Measurements from ENCODE around the gene FMO2. TPM values are rescaled to one million over a fixed set of nuclear protein-coding genes. Genes with fewer than 3 reads are reported as not detected.

The FMO2 gene
- total RNA-seq, 3 donors from 2014 or later (not counting 1 experiment from before 2014, with no cell fraction given), result not detected

- ATAC-seq (no peak), DNase-seq (no peak)
- Histone ChIP-seq H3K4me1 (ENCODE audit: control insufficient read depth, insufficient read depth, low read length) (no peaks in the 10 kb centered on the region), H3K36me3 (ENCODE audit: control insufficient read depth, insufficient read depth, low read length) (no peaks in the 10 kb centered on the region), H3K9me3 (ENCODE audit: control insufficient read depth, insufficient read depth, low read length) (no peaks in the 10 kb centered on the region), H3K27ac (ENCODE audit: low read length) (no peak overlapping the region), H3K27me3 (ENCODE audit: control insufficient read depth, insufficient read depth, low read length) (no peaks in the 10 kb centered on the region), H3K4me3 (ENCODE audit: low read length) (no peak overlapping the region)
- no peak for TF ChIP-seq CTCF (IDR thresholded peaks at IDR 0.05)
- Mint-ChIP-seq H3K27ac (no peak overlapping the region), H3K36me3 (no peaks in the 10 kb centered on the region), H3K4me1 (no peaks in the 10 kb centered on the region), H3K9me3 (peaks cover 0 to 2% of the 10 kb centered on the region in 2 donors), H3K27me3 (ENCODE audit: low read depth in 2 of 2) (peaks cover 2 to 5% of the 10 kb centered on the region in 2 donors), H3K4me3 (no peak overlapping the region)
- intact Hi-C loops (cut with micrococcal nuclease), result no loop called here
These were observed 23.7 kb upstream of the FMO2 start for GRCh38 chr1:171161431-171161830.

- intact Hi-C loops (cut with micrococcal nuclease), result no loop called here
- Mint-ChIP-seq H3K9me3 (peaks cover 0 to 2% of the 10 kb centered on the region in 2 donors), H3K27me3 (ENCODE audit: low read depth in 2 of 2) (peaks cover 0 to 3% of the 10 kb centered on the region in 2 donors), H3K27ac (no peak overlapping the region), H3K4me1 (no peaks in the 10 kb centered on the region), H3K36me3 (no peaks in the 10 kb centered on the region), H3K4me3 (no peak overlapping the region)
- no peaks in the 10 kb centered on the region for H3K27me3 ChIP-seq (ENCODE audit: control insufficient read depth, insufficient read depth, low read length)
- no peaks in the 10 kb centered on the region for H3K36me3 ChIP-seq (ENCODE audit: control insufficient read depth, insufficient read depth, low read length)
- TF ChIP-seq CTCF (IDR thresholded peaks at IDR 0.05), result no peak
- 80% methylated on average over 1 of the region's 2 CpGs for WGBS (ENCODE audit: insufficient coverage)
- no peak overlapping the region for H3K27ac ChIP-seq (ENCODE audit: low read length)
- H3K4me3 ChIP-seq (ENCODE audit: low read length), result no peak overlapping the region
- no peaks in the 10 kb centered on the region for H3K4me1 ChIP-seq (ENCODE audit: control insufficient read depth, insufficient read depth, low read length)
- DNase-seq (no peak), ATAC-seq (no peak)
- H3K9me3 ChIP-seq (ENCODE audit: control insufficient read depth, insufficient read depth, low read length), result no peaks in the 10 kb centered on the region
These were observed 18.7 kb upstream of the FMO2 start for GRCh38 chr1:171166361-171166760.

GRCh38 chr1:171167785-171168184 is 17.3 kb upstream of the FMO2 start:
- intact Hi-C loops (cut with micrococcal nuclease), result no loop called here
- Mint-ChIP-seq H3K27ac (no peak overlapping the region), H3K4me1 (no peaks in the 10 kb centered on the region), H3K9me3 (peaks cover 0 to 2% of the 10 kb centered on the region in 2 donors), H3K4me3 (no peak overlapping the region), H3K27me3 (ENCODE audit: low read depth in 2 of 2) (peaks cover 0 to 3% of the 10 kb centered on the region in 2 donors), H3K36me3 (no peaks in the 10 kb centered on the region)
- H3K36me3 ChIP-seq (ENCODE audit: control insufficient read depth, insufficient read depth, low read length), result no peaks in the 10 kb centered on the region
- no peak for ATAC-seq
- no peak for DNase-seq
- no peaks in the 10 kb centered on the region for H3K4me1 ChIP-seq (ENCODE audit: control insufficient read depth, insufficient read depth, low read length)
- H3K27ac ChIP-seq (ENCODE audit: low read length), result no peak overlapping the region
- H3K27me3 ChIP-seq (ENCODE audit: control insufficient read depth, insufficient read depth, low read length), result no peaks in the 10 kb centered on the region
- TF ChIP-seq CTCF (IDR thresholded peaks at IDR 0.05), result no peak
- no peak overlapping the region for H3K4me3 ChIP-seq (ENCODE audit: low read length)
- WGBS (ENCODE audit: insufficient coverage), result 90% methylated on average over 2 of the region's 2 CpGs
- no peaks in the 10 kb centered on the region for H3K9me3 ChIP-seq (ENCODE audit: control insufficient read depth, insufficient read depth, low read length)

- intact Hi-C loops (cut with micrococcal nuclease), result no loop called here
- peaks cover 0 to 2% of the 10 kb centered on the region in 2 donors for H3K9me3 Mint-ChIP-seq
These were observed 12.6 kb upstream of the FMO2 start for GRCh38 chr1:171172471-171172870.

More at GRCh38 chr1:171172471-171172870, 12.6 kb upstream of the FMO2 start:
- Histone ChIP-seq H3K4me1 (ENCODE audit: control insufficient read depth, insufficient read depth, low read length) (no peaks in the 10 kb centered on the region), H3K9me3 (ENCODE audit: control insufficient read depth, insufficient read depth, low read length) (no peaks in the 10 kb centered on the region), H3K4me3 (ENCODE audit: low read length) (no peak overlapping the region), H3K27me3 (ENCODE audit: control insufficient read depth, insufficient read depth, low read length) (no peaks in the 10 kb centered on the region), H3K27ac (ENCODE audit: low read length) (no peak overlapping the region), H3K36me3 (ENCODE audit: control insufficient read depth, insufficient read depth, low read length) (no peaks in the 10 kb centered on the region)
- H3K27ac Mint-ChIP-seq, result no peak overlapping the region
- no peak for TF ChIP-seq CTCF (IDR thresholded peaks at IDR 0.05)
- no peak overlapping the region for H3K4me3 Mint-ChIP-seq
- H3K27me3 Mint-ChIP-seq (ENCODE audit: low read depth in 2 of 2), result peaks cover 15 to 16% of the 10 kb centered on the region in 2 donors
- ATAC-seq (no peak), DNase-seq (no peak)
- no peaks in the 10 kb centered on the region for H3K4me1 Mint-ChIP-seq
- H3K36me3 Mint-ChIP-seq, result no peaks in the 10 kb centered on the region
- 86% methylated on average over 1 of the region's 2 CpGs for WGBS (ENCODE audit: insufficient coverage)
